HG02870 (cell line): ENCODE data around the gene OPA1.

Experiments used
- ATAC-seq: cut with Tn5 transposase; IDR thresholded peaks from one replicate; pipeline ENCODE4 v1.9.1; 2021; ENCODE audit warnings: mild to moderate bottlenecking, moderate library complexity; ENCODE audit not compliant: unreplicated experiment

The OPA1 gene

GRCh38 chr3:193641440-193641775 lies 48.4 kb downstream of the OPA1 start:
- ATAC-seq = no peak

- no peak for ATAC-seq
These were observed 52.8 kb downstream of the OPA1 start for GRCh38 chr3:193645806-193646205.

GRCh38 chr3:193648542-193649076 lies 55.6 kb downstream of the OPA1 start:
- no peak for ATAC-seq

DNA sequence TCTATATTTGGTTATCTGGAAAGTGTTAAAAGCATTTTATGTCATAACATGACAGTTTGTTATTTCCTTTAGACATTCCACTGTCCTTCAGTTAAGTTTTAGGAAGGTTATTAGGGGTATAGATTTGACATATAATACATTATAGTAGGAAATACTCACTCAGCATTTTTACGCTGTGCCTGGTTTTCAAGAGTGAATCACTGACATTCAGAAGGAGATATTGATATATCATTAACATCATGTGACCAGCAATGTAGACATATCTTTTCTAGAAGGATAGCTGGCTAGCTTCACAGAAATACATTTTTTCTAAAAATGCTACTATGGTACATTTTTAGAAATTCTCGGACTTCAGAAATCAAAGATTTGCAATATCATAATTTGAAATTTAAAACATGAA lies 57.6 kb downstream of the OPA1 start:
- ATAC-seq = no peak

- no peak for ATAC-seq
These were observed 62.9 kb downstream of the OPA1 start for GRCh38 chr3:193655831-193656433.

GRCh38 chr3:193656445-193656844 lies 63.4 kb downstream of the OPA1 start:
- ATAC-seq = no peak

DNA sequence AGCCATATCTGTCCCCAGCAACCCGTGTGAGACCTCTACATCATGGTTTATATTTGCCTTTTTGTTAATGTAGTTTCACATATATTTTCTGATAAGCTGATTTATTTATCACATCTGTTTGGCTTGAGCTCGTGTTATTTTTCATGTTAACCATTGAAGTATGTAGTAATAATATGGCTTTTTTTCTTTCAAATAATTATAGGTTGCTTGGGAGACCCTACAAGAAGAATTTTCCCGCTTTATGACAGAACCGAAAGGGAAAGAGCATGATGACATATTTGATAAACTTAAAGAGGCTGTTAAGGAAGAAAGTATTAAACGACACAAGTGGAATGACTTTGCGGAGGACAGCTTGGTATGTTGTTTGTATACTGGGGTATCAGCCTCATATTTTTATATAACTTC lies 63.9 kb downstream of the OPA1 start:
- no peak for ATAC-seq

GRCh38 chr3:193660171-193660570 lies 67.2 kb downstream of the OPA1 start:
- no peak for ATAC-seq

- no peak for ATAC-seq
These were observed 67.8 kb downstream of the OPA1 start for GRCh38 chr3:193660698-193661411.

DNA sequence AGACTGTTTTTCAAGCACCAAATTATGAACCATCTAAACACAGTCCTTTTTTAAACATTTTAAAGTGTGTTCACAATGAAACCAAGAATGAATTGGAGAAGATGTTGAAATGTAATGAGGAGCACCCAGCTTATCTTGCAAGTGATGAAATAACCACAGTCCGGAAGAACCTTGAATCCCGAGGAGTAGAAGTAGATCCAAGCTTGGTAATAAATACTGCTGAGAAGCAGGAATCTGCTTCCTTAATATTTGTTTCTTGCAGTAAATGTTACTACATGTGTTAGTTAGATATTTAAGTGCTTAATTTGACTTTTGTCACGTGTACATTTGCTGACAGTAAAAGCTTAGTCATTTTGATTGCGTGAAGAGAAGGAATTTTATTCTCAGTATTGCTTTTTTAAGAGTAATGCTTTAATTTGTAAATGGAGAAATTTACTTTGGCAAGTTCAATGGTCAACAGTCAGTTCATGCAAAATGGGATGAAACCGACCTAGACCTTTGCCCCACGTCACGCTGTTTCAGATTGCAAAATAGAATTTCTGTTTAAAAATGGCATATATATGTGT lies 69.8 kb downstream of the OPA1 start:
- ATAC-seq = no peak

DNA sequence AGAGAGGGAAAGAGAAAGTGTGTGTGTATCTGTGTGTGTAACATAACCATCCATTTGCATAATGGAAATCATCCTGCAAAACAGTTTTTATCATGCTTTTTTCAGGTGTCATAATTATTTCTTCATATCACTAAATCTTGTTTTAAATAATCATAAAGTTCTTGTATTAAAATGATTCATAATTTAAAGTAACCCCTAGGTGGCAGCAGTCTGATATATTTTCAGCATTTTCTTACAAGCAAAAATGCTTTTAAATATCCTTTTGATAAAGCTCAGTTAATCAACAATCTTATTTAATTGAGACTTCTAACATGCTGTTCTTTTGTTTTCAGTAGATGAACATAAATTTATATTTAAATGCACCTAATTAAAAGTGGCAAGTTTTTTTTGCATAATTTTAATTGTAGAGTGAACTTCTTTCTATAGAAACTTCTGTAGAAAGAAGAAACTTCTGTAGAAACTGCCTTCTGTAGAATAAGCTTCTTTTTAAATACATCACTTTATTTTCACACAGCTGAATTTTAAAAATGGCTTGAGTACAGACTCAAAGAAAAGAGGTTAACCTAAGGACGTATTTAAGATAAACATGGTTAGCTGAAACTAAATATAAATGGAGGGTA lies 72.5 kb downstream of the OPA1 start:
- no peak for ATAC-seq

- ATAC-seq = no peak
These were observed 80.8 kb downstream of the OPA1 start for GRCh38 chr3:193673845-193674244.

DNA sequence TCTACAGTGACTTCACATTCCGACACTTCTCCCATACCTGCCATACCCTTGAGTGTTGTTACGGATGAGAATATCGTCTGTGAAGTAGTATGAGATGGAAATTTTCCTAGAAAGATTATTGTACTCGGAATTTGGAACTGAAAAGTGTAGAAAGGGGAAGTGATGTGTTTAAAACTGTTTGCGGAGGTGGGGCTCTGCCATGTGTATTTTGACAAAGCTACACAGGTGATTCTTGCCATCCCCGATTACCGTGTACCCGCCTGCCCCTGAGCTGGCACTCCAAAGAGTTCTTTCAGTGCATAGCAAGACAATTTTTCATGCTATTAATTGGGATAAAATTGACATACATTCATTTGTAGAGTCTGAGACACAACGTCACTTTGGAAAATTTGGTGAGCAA lies 81.7 kb downstream of the OPA1 start:
- no peak for ATAC-seq

GRCh38 chr3:193677734-193678133 lies 84.7 kb downstream of the OPA1 start:
- ATAC-seq = no peak

- no peak for ATAC-seq
These were observed 87.2 kb downstream of the OPA1 start for GRCh38 chr3:193680220-193680619.

DNA sequence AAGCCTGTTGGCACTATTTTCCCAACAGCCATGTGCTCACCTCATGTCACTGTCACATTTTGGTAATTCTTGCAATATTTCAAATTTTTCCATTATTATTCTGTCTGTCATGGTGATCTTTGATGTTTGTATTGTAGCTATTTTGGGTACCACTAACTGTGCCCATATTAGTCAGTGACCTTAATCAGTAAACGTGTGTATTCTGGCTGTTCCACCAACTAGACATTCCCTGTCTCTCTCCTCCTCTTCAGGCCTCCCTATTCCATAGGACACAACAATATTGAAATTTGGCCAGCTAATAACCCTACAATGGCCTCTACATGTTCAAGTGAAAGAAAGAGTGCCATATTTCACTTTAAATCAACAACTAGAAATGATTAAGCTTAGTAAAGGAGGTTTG lies 88.6 kb downstream of the OPA1 start:
- ATAC-seq = no peak

- no peak for ATAC-seq
These were observed 93.9 kb downstream of the OPA1 start for GRCh38 chr3:193686665-193687483.

GRCh38 chr3:193688834-193689714 lies 96.1 kb downstream of the OPA1 start:
- ATAC-seq = no peak

DNA sequence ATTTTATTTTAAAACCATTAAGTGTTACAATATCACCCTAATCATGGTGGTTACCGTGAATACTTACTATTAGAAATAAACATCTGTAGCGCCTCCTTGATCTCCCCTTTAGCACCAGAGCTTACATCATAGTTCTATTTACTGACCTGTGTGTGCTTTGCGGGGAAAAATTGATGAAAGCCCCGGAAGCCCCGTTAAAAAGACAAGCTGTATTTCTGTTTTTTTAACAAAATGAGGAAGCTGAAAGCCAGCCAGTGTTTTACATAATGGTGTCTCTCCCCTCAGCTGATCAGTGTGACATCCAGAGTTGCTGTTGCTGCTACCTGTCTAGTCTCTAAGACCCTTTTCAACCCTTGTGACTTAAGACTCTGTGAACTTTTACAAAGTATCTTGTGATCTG lies 100.8 kb downstream of the OPA1 start:
- no peak for ATAC-seq
